SK-N-SH treated with all-trans-retinoic acid at 6 μM for 48 hours (cell line): ENCODE results near the gene GPX4.

Experiments
- OSR1 ChIP-seq: fragments of 250-450 bp; sonication (Bioruptor Pico); IDR thresholded peaks from 2 replicates; pipeline ENCODE4 v1.8.0; 2022; ENCODE audit warnings: moderate library complexity, mild to moderate bottlenecking, inconsistent platforms
- SNAI2 ChIP-seq: fragments of 250-450 bp; sonication (Bioruptor Pico); IDR thresholded peaks from 2 replicates; pipeline ENCODE4 v1.5.0; 2020; ENCODE audit warnings: mild to moderate bottlenecking, moderate library complexity

DNA sequence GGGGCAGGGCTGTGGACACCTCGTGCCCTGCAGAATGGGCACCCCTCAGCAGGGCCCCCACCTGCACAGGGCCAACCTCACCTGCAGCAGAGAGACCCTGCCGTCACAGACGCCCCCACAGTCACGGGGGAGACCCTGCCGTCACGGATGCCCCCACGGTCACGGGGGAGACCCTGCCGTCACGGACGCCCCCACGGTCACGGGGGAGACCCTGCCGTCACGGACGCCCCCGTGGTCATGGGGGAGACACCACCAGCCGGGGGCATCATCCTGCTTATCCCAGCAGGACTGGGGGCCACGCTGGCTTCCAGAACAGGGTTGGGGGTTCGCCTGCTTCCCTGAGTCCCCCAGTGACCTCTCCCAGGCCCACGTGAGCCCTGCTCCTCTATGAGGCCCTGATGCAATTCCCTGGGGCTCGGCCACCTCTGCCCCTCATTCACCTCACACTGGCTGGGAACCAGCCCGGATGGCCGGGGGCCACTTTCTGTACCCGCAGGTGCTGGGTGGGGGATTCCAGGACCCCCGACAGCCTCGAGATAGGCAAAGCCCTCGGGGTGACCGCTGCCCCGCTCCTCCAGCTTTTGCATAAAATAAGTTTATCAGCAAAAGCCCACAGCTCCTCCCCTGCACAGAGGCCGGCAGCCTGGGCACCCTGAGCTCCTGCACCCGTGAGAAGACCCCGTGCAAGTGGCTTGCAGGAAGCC lies 46.7 kb downstream of the GPX4 start:
- TF ChIP-seq OSR1 (CRISPR knock-in tag) (no peak), SNAI2 (CRISPR knock-in tag) (no peak)
